ENCODE results near the gene EIF5AL1. TPM values are rescaled to one million over a fixed set of nuclear protein-coding genes. Genes with fewer than 3 reads are reported as not detected.
A peak's percentile ranks its signal among the peaks of the same experiment; 100 is the strongest.

Gene EIF5AL1
- total RNA-seq, 1 experiment from 2014 or later = 0.73 TPM

DNA sequence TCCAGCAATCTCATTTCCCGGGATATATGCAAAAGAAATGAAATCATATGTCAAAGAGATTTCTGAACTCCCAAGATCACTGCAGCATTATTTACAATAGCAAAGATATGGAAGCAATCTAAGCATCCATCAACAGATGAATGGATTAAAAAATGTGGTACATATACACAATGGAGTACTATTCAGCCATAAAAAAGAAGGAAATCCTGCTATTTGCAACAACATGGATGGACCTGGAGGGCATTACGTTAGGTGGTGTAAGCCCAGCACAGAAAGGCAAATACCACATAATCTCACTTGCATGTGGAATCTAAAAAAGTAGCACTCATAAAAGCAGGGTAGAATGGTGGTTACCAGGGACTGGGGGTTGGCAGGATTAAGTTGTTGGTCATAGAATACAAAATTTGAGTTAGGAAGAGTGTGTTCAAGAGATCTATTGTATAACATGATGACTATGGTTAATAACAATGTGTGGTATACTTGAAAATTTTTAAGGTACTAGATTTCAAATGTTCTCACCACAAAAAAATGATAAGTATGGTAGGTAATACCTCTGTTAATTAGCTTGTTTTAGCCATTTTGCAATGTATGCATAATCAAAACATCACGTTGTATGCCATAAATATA, 32.9 kb upstream of the EIF5AL1 start:
- Histone ChIP-seq H3K4me3 (no peak overlapping the region), H3K4me1 (peaks cover 28% of the 10 kb centered on the region), H3K27ac (no peak overlapping the region), H3K27me3 (no peaks in the 10 kb centered on the region), H3K36me3 (no peaks in the 10 kb centered on the region), H3K9me3 (replicated peaks) (no peaks in the 10 kb centered on the region)
- no peak for DNase-seq

DNA sequence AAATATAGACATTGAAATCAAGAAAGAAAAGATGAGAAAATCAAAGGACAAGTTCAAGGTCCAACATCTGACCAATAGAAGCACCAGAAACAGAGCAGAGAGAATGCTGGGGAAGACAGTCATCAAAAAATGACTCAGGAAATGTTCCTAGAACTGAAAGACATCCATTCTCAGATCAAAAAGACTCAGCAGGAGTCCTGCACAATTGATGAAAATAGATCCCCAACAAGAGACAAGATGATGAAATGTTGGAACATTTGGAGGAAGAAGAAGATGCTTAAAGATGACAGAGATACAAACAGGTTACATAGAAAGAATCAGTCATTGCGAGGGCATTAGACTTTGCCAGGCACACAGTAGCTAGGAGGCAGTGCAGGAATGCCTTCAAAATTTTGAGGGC, 30.0 kb upstream of the EIF5AL1 start:
- no peaks in the 10 kb centered on the region for H3K27me3 ChIP-seq
- H3K4me1 ChIP-seq = peaks cover 35% of the 10 kb centered on the region
- H3K36me3 ChIP-seq = no peaks in the 10 kb centered on the region
- H3K9me3 ChIP-seq (replicated peaks) = no peaks in the 10 kb centered on the region
- no peak for DNase-seq
- peak overlapping the region; percentile 74 for H3K27ac ChIP-seq
- no peak overlapping the region for H3K4me3 ChIP-seq

DNA sequence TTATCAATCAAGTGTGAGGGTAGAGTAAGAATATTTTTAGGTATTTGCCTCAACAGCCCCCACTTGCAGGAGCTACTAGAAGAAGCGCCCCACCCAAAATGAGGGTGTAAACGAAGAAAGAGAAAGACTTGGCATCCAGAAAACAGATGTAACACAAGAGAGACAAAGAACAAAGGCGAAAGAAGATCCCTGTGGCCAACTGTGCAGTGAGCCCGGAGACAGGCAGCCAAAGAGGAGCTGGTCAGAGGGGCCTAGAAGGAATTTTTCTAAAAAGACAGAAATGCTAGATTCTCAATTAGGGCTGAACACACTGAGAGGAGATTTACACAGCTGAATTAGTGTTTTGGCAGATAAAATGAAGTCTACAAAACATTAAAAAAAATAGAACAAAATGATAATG, 29.6 kb upstream of the EIF5AL1 start:
- H3K4me1 ChIP-seq = peaks cover 38% of the 10 kb centered on the region
- no peak overlapping the region for H3K4me3 ChIP-seq
- H3K27ac ChIP-seq = peak overlapping the region; percentile 74
- no peaks in the 10 kb centered on the region for H3K27me3 ChIP-seq
- H3K36me3 ChIP-seq = no peaks in the 10 kb centered on the region
- H3K9me3 ChIP-seq (replicated peaks) = no peaks in the 10 kb centered on the region
- DNase-seq = peak; percentile 72 to 85

DNA sequence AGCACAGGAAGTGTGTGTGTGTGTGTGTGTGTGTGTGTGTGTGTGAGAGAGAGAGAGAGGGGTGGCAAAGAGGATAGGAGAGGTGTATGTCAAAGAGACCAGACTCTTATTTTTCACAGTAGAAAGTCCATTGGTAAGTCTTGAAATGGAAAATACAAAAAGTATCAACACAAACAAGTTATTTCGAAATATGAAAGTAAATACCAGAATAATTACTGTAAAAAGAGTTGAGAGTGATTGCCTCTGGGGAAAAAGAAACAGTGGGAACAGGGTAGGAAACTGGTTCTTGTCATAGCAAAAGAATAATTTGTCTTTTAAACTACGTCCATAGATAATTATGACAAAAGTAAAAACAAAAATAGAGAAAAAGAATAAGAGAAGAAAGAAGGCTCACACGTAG, 29.0 kb upstream of the EIF5AL1 start:
- no peak for DNase-seq
- H3K9me3 ChIP-seq (replicated peaks) = no peaks in the 10 kb centered on the region
- no peaks in the 10 kb centered on the region for H3K36me3 ChIP-seq
- no peaks in the 10 kb centered on the region for H3K27me3 ChIP-seq
- H3K27ac ChIP-seq = peak overlapping the region; percentile 74
- peaks cover 44% of the 10 kb centered on the region for H3K4me1 ChIP-seq
- no peak overlapping the region for H3K4me3 ChIP-seq

DNA sequence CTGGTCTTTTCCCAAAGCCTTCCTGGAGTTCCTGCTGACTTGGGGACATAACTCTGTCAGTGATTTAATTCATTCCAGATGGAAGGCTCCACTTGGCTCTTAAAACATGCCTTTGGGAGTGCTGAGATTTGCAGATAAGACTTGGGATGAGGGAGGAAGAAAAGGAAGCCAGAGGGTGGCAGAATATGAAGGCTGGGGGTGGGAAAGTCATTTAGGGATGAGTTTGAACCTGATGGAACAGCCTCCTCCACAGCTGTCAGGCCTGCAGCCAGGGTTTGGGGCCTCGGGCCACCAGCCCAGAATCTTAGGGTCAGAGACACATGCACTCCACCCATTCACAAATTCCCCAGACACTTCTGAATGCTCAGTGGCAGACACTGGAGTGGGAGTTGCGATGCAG, 28.4 kb upstream of the EIF5AL1 start:
- Histone ChIP-seq H3K27ac (peak overlapping the region; percentile 74), H3K4me3 (no peak overlapping the region), H3K36me3 (no peaks in the 10 kb centered on the region), H3K4me1 (peaks cover 51% of the 10 kb centered on the region), H3K27me3 (no peaks in the 10 kb centered on the region), H3K9me3 (replicated peaks) (no peaks in the 10 kb centered on the region)
- DNase-seq = peak; percentile 47 to 69

DNA sequence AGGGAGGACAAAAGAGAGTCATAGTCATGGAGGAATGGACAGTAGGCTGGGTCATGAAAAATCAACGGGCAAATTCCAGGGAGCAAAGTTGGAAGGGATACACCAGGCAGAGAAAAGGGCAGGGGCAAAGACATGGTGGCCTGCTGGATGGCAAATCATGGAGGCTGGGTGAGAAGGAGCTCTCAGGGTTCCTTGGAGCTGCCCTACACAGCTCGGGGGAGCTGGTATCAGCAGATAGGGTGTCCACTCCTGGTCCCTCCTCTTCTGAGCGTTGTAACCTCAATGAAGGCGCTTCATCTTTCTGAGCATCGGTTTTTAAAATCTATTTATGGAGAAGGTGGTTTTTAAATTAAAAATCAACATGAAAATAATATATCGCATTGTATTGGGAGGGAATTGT, 27.9 kb upstream of the EIF5AL1 start:
- Histone ChIP-seq H3K4me1 (peaks cover 56% of the 10 kb centered on the region), H3K4me3 (no peak overlapping the region), H3K9me3 (replicated peaks) (no peaks in the 10 kb centered on the region), H3K27me3 (no peaks in the 10 kb centered on the region), H3K36me3 (no peaks in the 10 kb centered on the region), H3K27ac (no peak overlapping the region; the same call in 1 of the 2 replicates)
- DNase-seq = no peak

DNA sequence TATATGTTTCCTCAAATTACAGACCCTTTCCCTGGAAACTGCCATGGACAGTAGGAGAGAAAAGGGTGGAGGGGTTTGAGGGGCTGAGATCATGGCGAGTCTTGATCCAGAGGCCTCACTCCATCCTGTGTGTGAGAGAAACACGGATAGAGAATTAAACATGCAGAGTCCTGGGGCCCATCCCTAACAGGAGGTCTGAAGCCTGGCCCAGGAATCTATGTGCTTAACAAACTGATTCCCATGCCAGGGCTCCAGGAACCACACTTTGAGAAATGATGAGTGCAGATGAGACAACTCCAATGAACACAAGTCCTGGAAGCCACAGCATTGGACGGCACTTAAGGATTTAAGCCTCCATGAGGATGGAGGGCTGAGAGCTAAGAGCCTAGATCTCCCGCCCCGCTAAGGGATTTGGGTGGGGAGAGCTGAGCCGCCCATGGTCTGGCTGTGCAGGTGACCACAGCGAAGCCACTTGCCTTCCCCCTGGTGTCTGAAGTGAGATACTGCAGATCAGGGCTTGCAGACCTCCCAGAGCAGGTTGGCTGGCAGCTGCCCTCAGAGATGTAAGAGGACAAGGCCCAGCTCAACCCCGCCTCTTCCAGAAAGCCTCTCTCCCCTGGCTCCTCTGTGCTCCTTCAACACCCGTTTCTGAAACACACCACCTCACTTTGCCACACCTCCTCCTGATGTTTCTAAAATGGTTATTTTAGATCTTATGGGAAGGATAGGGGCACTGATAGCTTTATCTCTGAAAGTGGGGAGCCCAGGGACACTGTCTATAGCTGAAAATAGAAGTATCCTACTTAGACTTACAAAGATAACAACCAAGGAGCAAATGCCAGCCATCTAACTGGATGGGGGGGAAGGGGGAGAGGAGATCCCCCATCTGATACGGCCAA, 24.8 kb upstream of the EIF5AL1 start:
- Histone ChIP-seq H3K27me3 (no peaks in the 10 kb centered on the region), H3K9me3 (replicated peaks) (no peaks in the 10 kb centered on the region), H3K27ac (no peak overlapping the region), H3K4me3 (no peak overlapping the region), H3K4me1 (peaks cover 73% of the 10 kb centered on the region), H3K36me3 (no peaks in the 10 kb centered on the region)
- DNase-seq = peak; percentile 88 to 94

DNA sequence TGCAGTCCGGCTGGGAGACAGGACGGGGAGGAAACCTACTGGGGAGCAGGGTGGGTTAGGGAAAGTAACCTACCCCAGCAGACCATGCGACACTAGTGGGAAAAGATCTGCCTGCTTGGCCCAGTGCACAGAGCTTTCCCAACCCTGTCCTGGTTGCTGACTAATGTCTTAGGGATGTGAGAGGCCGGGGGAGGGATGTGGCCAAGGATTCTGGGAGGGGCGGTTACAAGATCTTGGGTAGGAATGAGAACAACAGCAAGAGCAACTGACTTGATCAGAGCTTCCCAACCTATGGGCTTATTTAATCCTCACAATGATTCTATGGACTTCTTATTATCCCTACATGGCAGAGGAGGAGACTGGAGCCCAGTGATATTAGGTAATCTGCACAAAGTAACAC, 24.0 kb upstream of the EIF5AL1 start:
- Histone ChIP-seq H3K9me3 (replicated peaks) (no peaks in the 10 kb centered on the region), H3K36me3 (no peaks in the 10 kb centered on the region), H3K4me3 (no peak overlapping the region), H3K27me3 (no peaks in the 10 kb centered on the region), H3K27ac (no peak overlapping the region), H3K4me1 (peaks cover 71% of the 10 kb centered on the region)
- DNase-seq = no peak

DNA sequence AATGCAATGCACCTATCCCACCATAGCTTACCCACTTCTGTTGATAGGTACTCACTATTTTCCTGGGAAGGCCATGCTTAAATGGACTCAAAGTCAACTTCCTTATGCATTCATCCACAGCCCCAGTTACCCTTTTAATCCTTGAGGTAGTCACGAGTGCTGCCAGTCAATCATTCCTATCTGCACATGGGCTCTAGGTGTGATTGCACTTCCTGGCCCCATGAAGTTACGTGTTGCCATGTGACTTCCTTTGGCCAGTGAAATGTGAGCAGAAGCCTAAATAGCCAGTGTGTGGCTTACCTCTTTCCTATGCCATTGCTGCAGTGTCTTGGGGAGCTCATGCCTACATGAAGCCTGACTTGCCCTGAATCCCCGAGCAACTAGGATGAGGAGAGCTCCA, 23.5 kb upstream of the EIF5AL1 start:
- Histone ChIP-seq H3K4me3 (no peak overlapping the region), H3K4me1 (peaks cover 71% of the 10 kb centered on the region), H3K27ac (no peak overlapping the region), H3K9me3 (replicated peaks) (no peaks in the 10 kb centered on the region), H3K36me3 (no peaks in the 10 kb centered on the region), H3K27me3 (no peaks in the 10 kb centered on the region)
- DNase-seq = no peak

DNA sequence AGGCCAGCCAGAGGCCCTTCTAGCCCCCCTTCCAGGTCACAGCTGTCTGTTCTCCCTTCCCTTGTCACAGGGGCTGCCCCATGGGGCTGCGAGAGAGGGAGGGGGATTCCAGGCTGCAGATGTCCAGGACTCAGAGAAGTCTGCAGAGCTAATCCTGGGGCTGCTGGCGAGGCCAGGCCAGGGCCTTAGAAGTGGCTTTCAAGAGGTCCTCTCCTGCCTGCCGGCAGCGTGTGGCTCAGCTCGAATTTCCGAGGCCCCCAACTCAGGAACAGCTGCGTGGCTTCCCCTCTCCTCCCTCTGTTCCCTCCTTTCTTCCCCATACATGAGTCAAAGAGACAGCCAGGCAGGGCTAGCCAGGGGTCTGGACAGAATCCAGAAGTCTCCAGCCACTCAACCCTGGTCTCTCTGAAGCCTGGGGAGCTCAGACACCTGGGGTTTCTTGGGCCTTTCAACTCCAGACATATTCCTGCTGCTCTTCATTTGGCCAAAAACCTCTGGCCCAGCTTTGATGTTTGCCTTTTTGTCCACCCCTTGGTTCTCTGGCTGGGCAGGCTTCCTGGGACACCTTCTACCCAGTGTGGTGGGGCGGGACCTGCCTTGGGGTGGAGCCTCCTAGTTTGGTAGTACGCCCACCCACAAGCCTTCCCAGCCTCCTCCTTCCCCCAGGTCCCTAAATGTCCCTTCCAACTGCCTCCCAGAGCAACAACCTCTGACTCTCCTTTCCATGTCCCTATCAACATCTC, 21.8 kb upstream of the EIF5AL1 start:
- DNase-seq = peak; percentile 99
- H3K4me1 ChIP-seq = peaks cover 77% of the 10 kb centered on the region
- no peaks in the 10 kb centered on the region for H3K27me3 ChIP-seq
- H3K27ac ChIP-seq = peak overlapping the region; percentile 75
- no peak overlapping the region for H3K4me3 ChIP-seq
- no peaks in the 10 kb centered on the region for H3K9me3 ChIP-seq (replicated peaks)
- no peaks in the 10 kb centered on the region for H3K36me3 ChIP-seq

DNA sequence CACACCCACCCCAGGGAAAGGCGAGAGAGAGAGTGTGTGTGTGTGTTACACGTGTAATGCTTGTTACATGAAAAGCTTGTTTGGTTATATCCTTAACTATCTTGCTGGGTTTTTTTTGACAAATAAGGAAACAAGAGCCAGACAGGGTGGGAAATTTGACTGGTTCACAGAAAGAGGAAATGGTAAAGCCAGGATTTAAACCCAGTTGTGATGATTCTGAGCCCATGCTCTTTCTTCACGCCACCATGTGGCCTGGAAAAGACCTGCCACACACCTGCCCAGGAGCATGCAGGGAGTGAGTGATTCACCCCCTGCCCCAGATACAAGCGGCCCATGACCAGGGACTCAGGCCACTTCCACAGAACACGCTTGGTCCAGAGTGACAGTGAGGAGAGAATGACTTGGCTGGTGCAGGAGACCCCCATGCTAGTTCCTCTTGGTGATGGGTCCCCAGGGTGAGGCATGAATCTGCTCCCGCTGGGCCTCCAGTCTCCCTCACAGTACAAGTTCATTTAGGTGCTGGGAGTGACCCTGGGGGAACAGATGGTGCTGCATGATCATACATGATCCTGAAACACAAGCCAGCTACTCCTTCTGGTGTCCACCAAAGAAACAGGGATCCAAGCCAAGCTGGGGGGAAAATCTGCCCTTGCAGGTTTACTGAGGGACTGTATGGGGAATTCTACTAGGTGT, 21.0 kb upstream of the EIF5AL1 start:
- Histone ChIP-seq H3K27me3 (no peaks in the 10 kb centered on the region), H3K27ac (peak overlapping the region; percentile 75), H3K4me3 (no peak overlapping the region), H3K4me1 (peaks cover 80% of the 10 kb centered on the region), H3K36me3 (no peaks in the 10 kb centered on the region), H3K9me3 (replicated peaks) (no peaks in the 10 kb centered on the region)
- DNase-seq = no peak

DNA sequence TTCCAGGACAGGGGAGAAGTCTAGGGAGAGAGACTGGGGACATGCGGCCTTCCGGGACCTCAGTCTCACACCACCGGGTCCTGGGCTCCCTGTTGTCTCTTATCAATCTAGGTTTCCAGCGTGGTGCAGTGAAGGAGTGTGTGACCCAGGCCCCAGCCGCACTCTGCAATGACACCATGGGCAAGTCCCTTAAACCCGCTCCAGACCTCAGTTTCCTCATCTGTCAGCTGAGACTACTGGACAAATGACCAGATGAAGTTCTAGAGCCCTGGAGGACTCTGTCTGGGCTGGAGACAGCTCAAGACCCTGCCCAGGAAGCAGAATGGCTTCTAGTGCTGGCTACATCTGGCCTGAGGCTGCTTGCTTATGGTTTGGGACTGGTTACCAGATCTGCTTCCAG, 20.1 kb upstream of the EIF5AL1 start:
- peak overlapping the region; percentile 18; the same call in 1 of the 2 replicates for H3K27ac ChIP-seq

DNA sequence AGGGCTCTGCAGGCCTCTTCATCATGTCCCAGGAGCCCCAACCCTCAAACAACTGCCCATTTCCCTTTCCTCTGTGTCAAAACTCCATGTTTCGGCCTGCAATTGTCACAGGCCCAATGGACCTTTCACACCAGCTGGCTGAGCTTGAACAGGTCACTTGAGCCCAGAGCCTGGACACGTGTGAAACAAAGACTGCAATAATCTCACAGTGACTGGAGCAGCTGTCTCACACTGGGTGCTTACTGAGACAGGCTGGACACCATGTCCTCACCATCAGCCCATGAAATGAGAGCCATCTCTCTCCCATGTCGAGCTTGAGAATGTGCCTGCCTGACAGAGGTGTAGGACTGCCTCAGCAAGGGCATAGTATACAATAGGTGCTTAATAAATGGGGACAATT, 19.5 kb upstream of the EIF5AL1 start:
- Histone ChIP-seq H3K9me3 (replicated peaks) (no peaks in the 10 kb centered on the region), H3K4me1 (peaks cover 70% of the 10 kb centered on the region), H3K36me3 (no peaks in the 10 kb centered on the region), H3K27ac (peak overlapping the region; percentile 18; the same call in 1 of the 2 replicates), H3K4me3 (no peak overlapping the region), H3K27me3 (no peaks in the 10 kb centered on the region)
- DNase-seq = peak; percentile 36 to 71

More for the DNA sequence above, 20.1 kb upstream of the EIF5AL1 start:
- H3K27me3 ChIP-seq = no peaks in the 10 kb centered on the region
- H3K4me1 ChIP-seq = peaks cover 74% of the 10 kb centered on the region
- no peak overlapping the region for H3K4me3 ChIP-seq
- H3K36me3 ChIP-seq = no peaks in the 10 kb centered on the region
- H3K9me3 ChIP-seq (replicated peaks) = no peaks in the 10 kb centered on the region
- DNase-seq = no peak

DNA sequence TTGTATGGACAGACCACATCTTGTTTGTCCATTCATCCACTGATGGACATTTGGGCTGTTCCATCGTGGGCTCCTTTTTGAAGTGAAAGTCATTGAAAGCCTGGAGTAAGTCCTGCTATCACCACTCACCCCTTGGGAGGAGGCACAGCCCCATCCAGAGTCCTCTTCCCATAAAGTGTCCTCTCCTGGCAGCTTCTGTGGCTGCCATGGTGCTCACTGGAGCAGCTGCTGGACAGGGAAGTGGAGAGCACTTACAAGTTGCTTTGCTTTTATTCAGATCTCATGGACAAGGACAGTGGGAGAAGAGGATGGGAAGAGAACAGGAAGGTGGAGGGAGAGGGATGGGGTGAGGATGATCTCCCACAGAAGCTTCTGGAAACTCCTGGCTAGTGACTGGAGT, 18.5 kb upstream of the EIF5AL1 start:
- H3K4me3 ChIP-seq = no peak overlapping the region
- no peaks in the 10 kb centered on the region for H3K36me3 ChIP-seq
- DNase-seq = no peak
- no peak overlapping the region for H3K27ac ChIP-seq
- H3K4me1 ChIP-seq = peaks cover 60% of the 10 kb centered on the region
- H3K27me3 ChIP-seq = no peaks in the 10 kb centered on the region
- H3K9me3 ChIP-seq (replicated peaks) = no peaks in the 10 kb centered on the region

Data from SJCRH30 (cell line).